ENCODE measurements around the gene ASB5.

DNA sequence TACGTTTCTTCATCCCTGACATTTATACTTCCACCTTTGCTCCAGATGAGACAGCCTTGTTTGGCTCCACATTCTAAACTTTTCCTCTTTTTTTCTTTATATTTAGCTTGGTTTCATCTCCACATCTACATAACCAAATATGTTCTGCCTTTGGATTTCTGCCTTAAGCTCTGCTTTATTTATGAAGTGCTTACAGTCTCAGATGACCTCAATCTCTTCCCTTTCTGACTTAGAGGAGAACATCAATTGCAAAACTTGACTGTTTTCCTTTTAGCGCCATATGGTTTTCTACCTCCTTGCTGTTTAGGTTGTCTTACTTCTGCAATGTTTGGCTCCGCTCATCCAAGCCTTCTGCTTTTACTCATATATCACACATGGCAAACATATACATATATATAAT lies 7.5 kb downstream of the ASB5 start:
- TF ChIP-seq, protein P1, sequence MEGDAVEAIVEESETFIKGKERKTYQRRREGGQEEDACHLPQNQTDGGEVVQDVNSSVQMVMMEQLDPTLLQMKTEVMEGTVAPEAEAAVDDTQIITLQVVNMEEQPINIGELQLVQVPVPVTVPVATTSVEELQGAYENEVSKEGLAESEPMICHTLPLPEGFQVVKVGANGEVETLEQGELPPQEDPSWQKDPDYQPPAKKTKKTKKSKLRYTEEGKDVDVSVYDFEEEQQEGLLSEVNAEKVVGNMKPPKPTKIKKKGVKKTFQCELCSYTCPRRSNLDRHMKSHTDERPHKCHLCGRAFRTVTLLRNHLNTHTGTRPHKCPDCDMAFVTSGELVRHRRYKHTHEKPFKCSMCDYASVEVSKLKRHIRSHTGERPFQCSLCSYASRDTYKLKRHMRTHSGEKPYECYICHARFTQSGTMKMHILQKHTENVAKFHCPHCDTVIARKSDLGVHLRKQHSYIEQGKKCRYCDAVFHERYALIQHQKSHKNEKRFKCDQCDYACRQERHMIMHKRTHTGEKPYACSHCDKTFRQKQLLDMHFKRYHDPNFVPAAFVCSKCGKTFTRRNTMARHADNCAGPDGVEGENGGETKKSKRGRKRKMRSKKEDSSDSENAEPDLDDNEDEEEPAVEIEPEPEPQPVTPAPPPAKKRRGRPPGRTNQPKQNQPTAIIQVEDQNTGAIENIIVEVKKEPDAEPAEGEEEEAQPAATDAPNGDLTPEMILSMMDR (IDR thresholded peaks at IDR 0.05), result no peak
- TF ChIP-seq POLR2A (IDR thresholded peaks at IDR 0.05) (no peak), POLR2AphosphoS5 (IDR thresholded peaks at IDR 0.05) (no peak), EP300 (IDR thresholded peaks at IDR 0.05) (no peak)
